ENCODE results near the gene LRRTM4.

Gene LRRTM4

GRCh38 chr2:77470096-77470495 lies 52.1 kb downstream of the LRRTM4 start:
- DNase-seq (ENCODE audit: low spot score) = no peak

- no peak for DNase-seq (ENCODE audit: low spot score)
Observed at GRCh38 chr2:77469106-77469505, 53.1 kb downstream of the LRRTM4 start.

GRCh38 chr2:77459840-77460239 lies 62.3 kb downstream of the LRRTM4 start:
- no peak for DNase-seq (ENCODE audit: low spot score)

GRCh38 chr2:77458216-77458615 lies 64.0 kb downstream of the LRRTM4 start:
- DNase-seq (ENCODE audit: low spot score) = no peak

- DNase-seq (ENCODE audit: low spot score) = no peak
Observed at GRCh38 chr2:77457665-77458064, 64.5 kb downstream of the LRRTM4 start.

GRCh38 chr2:77443076-77443475 lies 79.1 kb downstream of the LRRTM4 start:
- DNase-seq (ENCODE audit: low spot score) = no peak

GRCh38 chr2:77434880-77435279 lies 87.3 kb downstream of the LRRTM4 start:
- no peak for DNase-seq (ENCODE audit: low spot score)

GRCh38 chr2:77428946-77429345 lies 93.2 kb downstream of the LRRTM4 start:
- no peak for DNase-seq (ENCODE audit: low spot score)

GRCh38 chr2:77421971-77422370 lies 100.2 kb downstream of the LRRTM4 start:
- DNase-seq (ENCODE audit: low spot score) = no peak

- no peak for DNase-seq (ENCODE audit: low spot score)
Observed at GRCh38 chr2:77418537-77418936, 103.6 kb downstream of the LRRTM4 start.

- DNase-seq (ENCODE audit: low spot score) = no peak
Observed at GRCh38 chr2:77404189-77404588, 118.0 kb downstream of the LRRTM4 start.

GRCh38 chr2:77398970-77399600 lies 123.1 kb downstream of the LRRTM4 start:
- DNase-seq (ENCODE audit: low spot score) = no peak

- DNase-seq (ENCODE audit: low spot score) = no peak
Observed at GRCh38 chr2:77397763-77398162, 124.4 kb downstream of the LRRTM4 start.

- DNase-seq (ENCODE audit: low spot score) = no peak
Observed at GRCh38 chr2:77395011-77395410, 127.2 kb downstream of the LRRTM4 start.

- no peak for DNase-seq (ENCODE audit: low spot score)
Observed at GRCh38 chr2:77391119-77391518, 131.1 kb downstream of the LRRTM4 start.

- DNase-seq (ENCODE audit: low spot score) = peak; percentile 29
Observed at GRCh38 chr2:77387324-77387723, 134.9 kb downstream of the LRRTM4 start.

- DNase-seq (ENCODE audit: low spot score) = no peak
Observed at GRCh38 chr2:77372636-77373035, 149.5 kb downstream of the LRRTM4 start.

GRCh38 chr2:77370511-77370910 lies 151.7 kb downstream of the LRRTM4 start:
- no peak for DNase-seq (ENCODE audit: low spot score)

GRCh38 chr2:77363277-77363676 lies 158.9 kb downstream of the LRRTM4 start:
- no peak for DNase-seq (ENCODE audit: low spot score)

- no peak for DNase-seq (ENCODE audit: low spot score)
Observed at GRCh38 chr2:77348821-77349220, 173.4 kb downstream of the LRRTM4 start.

GRCh38 chr2:77336013-77336412 lies 186.2 kb downstream of the LRRTM4 start:
- DNase-seq (ENCODE audit: low spot score) = no peak

GRCh38 chr2:77328134-77328931 lies 193.8 kb downstream of the LRRTM4 start:
- DNase-seq (ENCODE audit: low spot score) = no peak

- no peak for DNase-seq (ENCODE audit: low spot score)
Observed at GRCh38 chr2:77325395-77325794, 196.8 kb downstream of the LRRTM4 start.

- no peak for DNase-seq (ENCODE audit: low spot score)
Observed at GRCh38 chr2:77322431-77322830, 199.7 kb downstream of the LRRTM4 start.
